Activated T-helper 1 cell treated with Interleukin-2 at 50 U/mL for 16 hours (primary cell): ENCODE measurements around the gene TCEA2.

ENCODE experiments used
- DNase-seq: peaks from one replicate; pipeline ENCODE4 v3.0.0-alpha.2; 2020; ENCODE audit warnings: low read depth

The TCEA2 gene

GRCh38 chr20:64093013-64093503 lies 30.1 kb downstream of the TCEA2 start:
- DNase-seq, result no peak

DNA sequence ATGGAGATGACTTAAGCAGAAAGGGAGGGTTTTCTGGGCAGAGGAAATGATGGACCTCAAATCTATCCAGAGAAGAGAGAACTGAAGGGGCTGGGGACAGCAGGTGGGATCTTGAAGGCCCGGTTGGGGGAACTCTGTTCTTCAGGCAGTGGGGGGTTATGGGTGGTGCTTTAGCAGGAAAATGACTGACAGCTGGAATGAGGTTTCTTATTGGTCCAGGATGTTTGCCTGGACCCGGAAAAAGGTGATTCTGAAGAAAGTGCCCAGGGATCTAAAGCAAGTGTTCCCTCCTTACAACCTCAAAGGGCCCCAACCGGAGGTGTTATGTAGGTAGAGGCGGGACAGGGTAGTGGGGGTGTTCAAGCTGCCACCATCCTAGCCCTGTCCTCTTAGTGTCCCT lies 32.5 kb downstream of the TCEA2 start:
- no peak for DNase-seq

- no peak for DNase-seq
These were observed 32.9 kb downstream of the TCEA2 start for GRCh38 chr20:64095927-64096326.

- DNase-seq, result no peak
These were observed 33.5 kb downstream of the TCEA2 start for GRCh38 chr20:64096535-64096934.

DNA sequence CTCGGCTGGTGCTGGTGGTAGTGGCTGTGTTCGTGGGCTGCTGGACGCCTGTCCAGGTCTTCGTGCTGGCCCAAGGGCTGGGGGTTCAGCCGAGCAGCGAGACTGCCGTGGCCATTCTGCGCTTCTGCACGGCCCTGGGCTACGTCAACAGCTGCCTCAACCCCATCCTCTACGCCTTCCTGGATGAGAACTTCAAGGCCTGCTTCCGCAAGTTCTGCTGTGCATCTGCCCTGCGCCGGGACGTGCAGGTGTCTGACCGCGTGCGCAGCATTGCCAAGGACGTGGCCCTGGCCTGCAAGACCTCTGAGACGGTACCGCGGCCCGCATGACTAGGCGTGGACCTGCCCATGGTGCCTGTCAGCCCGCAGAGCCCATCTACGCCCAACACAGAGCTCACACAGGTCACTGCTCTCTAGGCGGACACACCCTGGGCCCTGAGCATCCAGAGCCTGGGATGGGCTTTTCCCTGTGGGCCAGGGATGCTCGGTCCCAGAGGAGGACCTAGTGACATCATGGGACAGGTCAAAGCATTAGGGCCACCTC lies 35.5 kb downstream of the TCEA2 start:
- DNase-seq, result no peak

GRCh38 chr20:64099086-64099786 lies 36.2 kb downstream of the TCEA2 start:
- no peak for DNase-seq

DNA sequence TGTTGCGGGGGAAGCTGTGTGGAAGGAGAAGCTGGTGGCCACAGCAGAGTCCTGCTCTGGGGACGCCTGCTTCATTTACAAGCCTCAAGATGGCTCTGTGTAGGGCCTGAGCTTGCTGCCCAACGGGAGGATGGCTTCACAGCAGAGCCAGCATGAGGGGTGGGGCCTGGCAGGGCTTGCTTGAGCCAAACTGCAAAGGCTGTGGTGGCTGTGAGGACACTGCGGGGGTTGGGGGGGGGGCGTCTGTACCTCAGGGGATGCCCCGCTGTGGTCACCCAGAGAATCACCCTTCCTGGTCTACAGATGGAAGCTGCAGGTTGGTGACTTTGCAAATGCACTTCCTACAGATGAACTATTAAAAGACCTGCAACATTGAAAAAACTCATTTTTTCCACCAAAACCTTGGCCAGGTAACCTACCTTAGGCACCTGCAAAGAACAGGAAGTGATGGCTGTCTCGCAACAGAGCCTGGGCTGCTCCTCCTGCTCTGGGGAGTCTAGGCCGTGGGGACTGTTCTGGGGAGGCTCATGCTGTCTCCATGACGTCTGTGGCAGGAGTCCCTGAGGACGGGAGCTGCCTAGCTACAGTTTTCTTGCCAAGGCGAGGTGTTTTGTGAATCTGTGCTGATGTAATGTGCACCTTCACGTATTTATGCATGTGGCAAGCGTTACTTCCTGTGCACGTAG lies 37.0 kb downstream of the TCEA2 start:
- DNase-seq, result no peak

- DNase-seq, result no peak
These were observed 37.5 kb downstream of the TCEA2 start for GRCh38 chr20:64100566-64100888.

- no peak for DNase-seq
These were observed 38.1 kb downstream of the TCEA2 start for GRCh38 chr20:64100946-64101688.

GRCh38 chr20:64101731-64102621 lies 39.0 kb downstream of the TCEA2 start:
- peak; percentile 51 for DNase-seq

- no peak for DNase-seq
These were observed 39.8 kb downstream of the TCEA2 start for GRCh38 chr20:64102647-64103354.

- no peak for DNase-seq
These were observed 41.1 kb downstream of the TCEA2 start for GRCh38 chr20:64103871-64104666.

DNA sequence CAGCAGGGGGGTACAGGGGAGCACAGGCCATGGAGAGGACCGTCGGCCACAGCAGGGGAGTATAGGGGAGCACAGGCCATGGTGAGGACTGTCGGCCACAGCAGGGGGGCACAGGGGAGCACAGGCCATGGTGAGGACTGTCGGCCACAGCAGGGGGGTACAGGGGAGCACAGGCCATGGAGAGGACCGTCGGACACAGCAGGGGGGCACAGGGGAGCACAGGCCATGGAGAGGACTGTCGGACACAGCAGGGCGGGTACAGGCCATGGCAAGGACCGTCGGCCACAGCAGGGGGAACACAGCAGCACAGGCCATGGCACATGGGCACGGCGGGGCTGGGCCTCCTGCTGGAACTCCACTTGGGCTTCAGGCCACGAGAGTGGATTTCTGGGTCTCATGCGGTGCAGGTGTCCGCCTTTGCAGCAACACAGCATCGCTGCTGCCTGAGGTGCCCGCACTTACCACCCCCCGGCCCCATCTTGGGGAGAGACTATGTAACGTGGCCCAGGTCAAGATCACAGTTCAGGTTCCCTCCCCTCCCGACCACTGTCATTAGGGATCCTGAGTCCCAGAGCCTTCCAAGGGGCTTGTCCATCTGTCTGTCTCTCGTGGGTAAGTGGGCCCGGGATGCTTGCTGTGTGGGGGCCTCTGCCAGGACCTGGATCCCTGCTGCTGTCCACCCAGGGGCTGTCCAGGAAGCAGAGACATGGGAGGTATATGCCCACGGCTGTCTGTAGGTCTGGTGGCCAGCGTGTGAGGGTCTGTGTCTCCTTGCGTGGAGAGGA lies 41.9 kb downstream of the TCEA2 start:
- no peak for DNase-seq

DNA sequence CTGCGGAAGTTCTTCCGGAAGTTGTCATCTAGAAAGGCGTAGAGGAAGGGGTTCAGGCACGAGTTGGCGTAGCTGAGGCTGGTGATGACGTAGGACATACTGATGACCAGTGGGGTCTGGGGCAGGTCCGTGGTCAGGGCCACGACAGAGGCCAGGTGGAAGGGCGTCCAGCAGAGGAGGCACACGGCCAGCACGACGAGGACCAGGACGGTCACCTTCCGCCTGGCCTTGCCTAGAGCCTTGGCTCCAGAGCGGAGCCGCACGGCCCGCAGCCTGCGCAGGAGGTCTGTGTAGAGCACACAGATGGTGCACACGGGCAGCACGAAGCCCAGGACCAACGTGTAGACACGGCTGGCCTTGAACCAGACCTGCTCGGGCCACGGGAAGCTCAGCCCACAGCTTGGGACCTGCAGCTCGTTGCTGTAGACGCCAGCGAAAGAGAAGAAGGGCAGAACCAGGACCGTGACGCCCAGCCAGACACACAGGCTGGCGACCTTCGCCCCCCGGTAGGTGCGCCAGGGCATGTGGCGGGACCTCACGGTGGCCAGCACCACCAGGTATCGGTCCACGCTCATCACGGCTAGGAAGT lies 42.9 kb downstream of the TCEA2 start:
- DNase-seq, result no peak

- no peak for DNase-seq
These were observed 43.5 kb downstream of the TCEA2 start for GRCh38 chr20:64106435-64106961.

- DNase-seq, result no peak
These were observed 44.2 kb downstream of the TCEA2 start, which contains the start of gene NPBWR2 for GRCh38 chr20:64106981-64107735. TSS of gene NPBWR2 (minus strand) at chr20:64107565. CDS start at chr20:64106831, 734 bp downstream.

GRCh38 chr20:64107736-64108457 lies 44.9 kb downstream of the TCEA2 start:
- no peak for DNase-seq
